SK-N-SH treated with all-trans-retinoic acid at 6 μM for 48 hours (cell line): ENCODE data around the gene TBCD.

Experiments
- ARNTL ChIP-seq: fragments of 450-650 bp; formaldehyde crosslinking; IDR thresholded peaks from 2 replicates; pipeline ENCODE4 v1.5.0; 2020; ENCODE audit warnings: low read depth, mild to moderate bottlenecking, moderate library complexity, borderline replicate concordance
- CREB5 ChIP-seq: fragments of 250-450 bp; sonication (Bioruptor Pico); IDR thresholded peaks from 2 replicates; pipeline ENCODE4 v1.5.1; 2020; ENCODE audit warnings: low read depth, mild to moderate bottlenecking, moderate library complexity
- ESRRG ChIP-seq: fragments of 250-450 bp; sonication (Bioruptor Pico); IDR thresholded peaks from 2 replicates; pipeline ENCODE4 v1.6.1; 2021; ENCODE audit warnings: mild to moderate bottlenecking
- PPARA ChIP-seq: fragments of 250-450 bp; sonication (Bioruptor Pico); IDR thresholded peaks from 2 replicates; pipeline ENCODE4 v1.5.0; 2020; ENCODE audit warnings: mild to moderate bottlenecking, borderline replicate concordance
- RARB ChIP-seq: fragments of 250-450 bp; sonication (Bioruptor Pico); IDR thresholded peaks from 2 replicates; pipeline ENCODE4 v1.8.0; 2021; ENCODE audit warnings: mild to moderate bottlenecking, moderate library complexity
- ZFP3 ChIP-seq: fragments of 250-450 bp; sonication (Bioruptor Pico); IDR thresholded peaks from 2 replicates; pipeline ENCODE4 v1.5.0; 2020; ENCODE audit warnings: mild to moderate bottlenecking, moderate library complexity
- ZFP30 ChIP-seq: fragments of 450-650 bp; formaldehyde crosslinking; IDR thresholded peaks from 2 replicates; pipeline ENCODE4 v1.5.0; 2022; ENCODE audit warnings: mild to moderate bottlenecking, moderate library complexity
- TF ChIP-seq, protein P1 (sequence below): fragments of 250-450 bp; sonication (Bioruptor Pico); IDR thresholded peaks from 2 replicates; pipeline ENCODE4 v1.8.0; 2020; ENCODE audit warnings: mild to moderate bottlenecking, moderate library complexity, borderline replicate concordance

GRCh38 chr17:82948081-82948511 is 196.2 kb downstream of the TBCD start:
- no peak for TF ChIP-seq ARNTL
- TF ChIP-seq, protein P1, sequence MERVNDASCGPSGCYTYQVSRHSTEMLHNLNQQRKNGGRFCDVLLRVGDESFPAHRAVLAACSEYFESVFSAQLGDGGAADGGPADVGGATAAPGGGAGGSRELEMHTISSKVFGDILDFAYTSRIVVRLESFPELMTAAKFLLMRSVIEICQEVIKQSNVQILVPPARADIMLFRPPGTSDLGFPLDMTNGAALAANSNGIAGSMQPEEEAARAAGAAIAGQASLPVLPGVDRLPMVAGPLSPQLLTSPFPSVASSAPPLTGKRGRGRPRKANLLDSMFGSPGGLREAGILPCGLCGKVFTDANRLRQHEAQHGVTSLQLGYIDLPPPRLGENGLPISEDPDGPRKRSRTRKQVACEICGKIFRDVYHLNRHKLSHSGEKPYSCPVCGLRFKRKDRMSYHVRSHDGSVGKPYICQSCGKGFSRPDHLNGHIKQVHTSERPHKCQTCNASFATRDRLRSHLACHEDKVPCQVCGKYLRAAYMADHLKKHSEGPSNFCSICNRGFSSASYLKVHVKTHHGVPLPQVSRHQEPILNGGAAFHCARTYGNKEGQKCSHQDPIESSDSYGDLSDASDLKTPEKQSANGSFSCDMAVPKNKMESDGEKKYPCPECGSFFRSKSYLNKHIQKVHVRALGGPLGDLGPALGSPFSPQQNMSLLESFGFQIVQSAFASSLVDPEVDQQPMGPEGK (CRISPR knock-in tag), result no peak
- no peak for TF ChIP-seq RARB (CRISPR knock-in tag)
- TF ChIP-seq ZFP30, result no peak
- no peak for TF ChIP-seq ESRRG (CRISPR knock-in tag)
- no peak for TF ChIP-seq CREB5
- no peak for TF ChIP-seq PPARA (CRISPR knock-in tag)
- TF ChIP-seq ZFP3 (CRISPR knock-in tag), result no peak
